Measurements from ENCODE around the gene PIK3AP1. TPM values are rescaled to one million over a fixed set of nuclear protein-coding genes. Genes with fewer than 3 reads are reported as not detected.

Gene PIK3AP1
- total RNA-seq, 4 donors from 2014 or later, result 16.6 to 34.7 (median 29.7) TPM

GRCh38 chr10:96651998-96652431 is 68.3 kb downstream of the PIK3AP1 start:
- ATAC-seq (ENCODE audit: low FRiP score), result no peak

GRCh38 chr10:96650958-96651357 is 69.4 kb downstream of the PIK3AP1 start:
- ATAC-seq (ENCODE audit: low FRiP score) (no peak), DNase-seq (ENCODE audit: low spot score) (no peak)
- no peak for TF ChIP-seq CTCF (IDR thresholded peaks at IDR 0.05)

More at GRCh38 chr10:96651998-96652431, 68.3 kb downstream of the PIK3AP1 start:
- TF ChIP-seq CTCF (IDR thresholded peaks at IDR 0.05), result no peak
- DNase-seq (ENCODE audit: low spot score), result no peak

GRCh38 chr10:96648297-96648696 is 72.0 kb downstream of the PIK3AP1 start:
- no peak for TF ChIP-seq CTCF (IDR thresholded peaks at IDR 0.05)
- no peak for DNase-seq (ENCODE audit: low spot score)
- ATAC-seq (ENCODE audit: low FRiP score), result no peak

GRCh38 chr10:96647466-96647865 is 72.8 kb downstream of the PIK3AP1 start:
- no peak for ATAC-seq (ENCODE audit: low FRiP score)
- no peak for TF ChIP-seq CTCF (IDR thresholded peaks at IDR 0.05)
- no peak for DNase-seq (ENCODE audit: low spot score)

- TF ChIP-seq CTCF (IDR thresholded peaks at IDR 0.05), result no peak
- DNase-seq (ENCODE audit: low spot score) (no peak), ATAC-seq (ENCODE audit: low FRiP score) (no peak)
These were observed 73.6 kb downstream of the PIK3AP1 start for GRCh38 chr10:96646751-96647166.

- DNase-seq (ENCODE audit: low spot score), result no peak
- no peak for TF ChIP-seq CTCF (IDR thresholded peaks at IDR 0.05)
- ATAC-seq (ENCODE audit: low FRiP score), result no peak
These were observed 74.0 kb downstream of the PIK3AP1 start for GRCh38 chr10:96646301-96646700.

GRCh38 chr10:96645191-96645721 is 75.1 kb downstream of the PIK3AP1 start:
- ATAC-seq (ENCODE audit: low FRiP score), result no peak
- no peak for DNase-seq (ENCODE audit: low spot score)
- TF ChIP-seq CTCF (IDR thresholded peaks at IDR 0.05), result no peak
